ENCODE measurements around the gene ELP1.

ELP1 gene

GRCh38 chr9:108880738-108881316 is 53.1 kb downstream of the ELP1 start:
- peaks cover 0 to 3% of the 10 kb centered on the region in 2 donors for H3K4me1 ChIP-seq (ENCODE audit: control insufficient read depth in 1 of 2, insufficient read depth in 2 of 2, low read length in 2 of 2)
- H3K36me3 ChIP-seq (ENCODE audit: control insufficient read depth in 1 of 2, insufficient read depth in 2 of 2, low read length in 2 of 2), result peaks cover 30 to 68% of the 10 kb centered on the region in 2 donors
- no peak overlapping the region for H3K27ac ChIP-seq (ENCODE audit: low read length)

GRCh38 chr9:108877524-108877923 is 56.4 kb downstream of the ELP1 start:
- Histone ChIP-seq H3K4me3 (ENCODE audit: low read depth in 1 of 2, low read length in 2 of 2) (no peak overlapping the region), H3K36me3 (ENCODE audit: control insufficient read depth in 1 of 2, insufficient read depth in 2 of 2, low read length in 2 of 2) (peaks cover 55 to 95% of the 10 kb centered on the region in 2 donors), H3K27me3 (ENCODE audit: low read depth, low read length) (no peaks in the 10 kb centered on the region), H3K4me1 (ENCODE audit: control insufficient read depth in 1 of 2, insufficient read depth in 2 of 2, low read length in 2 of 2) (no peaks in the 10 kb centered on the region), H3K27ac (ENCODE audit: low read length) (no peak overlapping the region), H3K9me3 (ENCODE audit: control insufficient read depth in 1 of 2, low read length in 2 of 2) (no peaks in the 10 kb centered on the region)

More at GRCh38 chr9:108880738-108881316, 53.1 kb downstream of the ELP1 start:
- no peaks in the 10 kb centered on the region for H3K9me3 ChIP-seq (ENCODE audit: control insufficient read depth in 1 of 2, low read length in 2 of 2)
- no peaks in the 10 kb centered on the region for H3K27me3 ChIP-seq (ENCODE audit: low read depth, low read length)
- H3K4me3 ChIP-seq (ENCODE audit: low read depth in 1 of 2, low read length in 2 of 2), result no peak overlapping the region

- Histone ChIP-seq H3K27ac (ENCODE audit: low read length) (no peak overlapping the region), H3K36me3 (ENCODE audit: control insufficient read depth in 1 of 2, insufficient read depth in 2 of 2, low read length in 2 of 2) (peaks cover 49 to 94% of the 10 kb centered on the region in 2 donors), H3K27me3 (ENCODE audit: low read depth, low read length) (no peaks in the 10 kb centered on the region), H3K4me3 (ENCODE audit: low read depth in 1 of 2, low read length in 2 of 2) (no peak overlapping the region), H3K4me1 (ENCODE audit: control insufficient read depth in 1 of 2, insufficient read depth in 2 of 2, low read length in 2 of 2) (no peaks in the 10 kb centered on the region), H3K9me3 (ENCODE audit: control insufficient read depth in 1 of 2, low read length in 2 of 2) (no peaks in the 10 kb centered on the region)
Observed at GRCh38 chr9:108876425-108876824, 57.5 kb downstream of the ELP1 start.

- no peak overlapping the region for H3K4me3 ChIP-seq (ENCODE audit: low read depth in 1 of 2, low read length in 2 of 2)
- no peaks in the 10 kb centered on the region for H3K4me1 ChIP-seq (ENCODE audit: control insufficient read depth in 1 of 2, insufficient read depth in 2 of 2, low read length in 2 of 2)
- no peak overlapping the region for H3K27ac ChIP-seq (ENCODE audit: low read length)
- H3K27me3 ChIP-seq (ENCODE audit: low read depth, low read length), result no peaks in the 10 kb centered on the region
- peaks cover 43 to 87% of the 10 kb centered on the region in 2 donors for H3K36me3 ChIP-seq (ENCODE audit: control insufficient read depth in 1 of 2, insufficient read depth in 2 of 2, low read length in 2 of 2)
- no peaks in the 10 kb centered on the region for H3K9me3 ChIP-seq (ENCODE audit: control insufficient read depth in 1 of 2, low read length in 2 of 2)
Observed at GRCh38 chr9:108874058-108874788, 59.7 kb downstream of the ELP1 start.

GRCh38 chr9:108869092-108869725 is 64.7 kb downstream of the ELP1 start:
- H3K9me3 ChIP-seq (ENCODE audit: control insufficient read depth in 1 of 2, low read length in 2 of 2), result no peaks in the 10 kb centered on the region
- no peak overlapping the region for H3K4me3 ChIP-seq (ENCODE audit: low read depth in 1 of 2, low read length in 2 of 2)
- H3K36me3 ChIP-seq (ENCODE audit: control insufficient read depth in 1 of 2, insufficient read depth in 2 of 2, low read length in 2 of 2), result peaks cover 20 to 53% of the 10 kb centered on the region in 2 donors
- H3K27ac ChIP-seq (ENCODE audit: low read length), result no peak overlapping the region
- H3K27me3 ChIP-seq (ENCODE audit: low read depth, low read length), result no peaks in the 10 kb centered on the region
- no peaks in the 10 kb centered on the region for H3K4me1 ChIP-seq (ENCODE audit: control insufficient read depth in 1 of 2, insufficient read depth in 2 of 2, low read length in 2 of 2)

GRCh38 chr9:108867829-108868228 is 66.1 kb downstream of the ELP1 start:
- Histone ChIP-seq H3K4me1 (ENCODE audit: control insufficient read depth in 1 of 2, insufficient read depth in 2 of 2, low read length in 2 of 2) (no peaks in the 10 kb centered on the region), H3K4me3 (ENCODE audit: low read depth in 1 of 2, low read length in 2 of 2) (no peak overlapping the region), H3K9me3 (ENCODE audit: control insufficient read depth in 1 of 2, low read length in 2 of 2) (no peaks in the 10 kb centered on the region), H3K36me3 (ENCODE audit: control insufficient read depth in 1 of 2, insufficient read depth in 2 of 2, low read length in 2 of 2) (peaks cover 9 to 40% of the 10 kb centered on the region in 2 donors), H3K27me3 (ENCODE audit: low read depth, low read length) (no peaks in the 10 kb centered on the region), H3K27ac (ENCODE audit: low read length) (no peak overlapping the region)

GRCh38 chr9:108867116-108867515 is 66.8 kb downstream of the ELP1 start:
- H3K4me3 ChIP-seq (ENCODE audit: low read depth in 1 of 2, low read length in 2 of 2), result no peak overlapping the region
- no peaks in the 10 kb centered on the region for H3K27me3 ChIP-seq (ENCODE audit: low read depth, low read length)
- no peaks in the 10 kb centered on the region for H3K9me3 ChIP-seq (ENCODE audit: control insufficient read depth in 1 of 2, low read length in 2 of 2)
- H3K36me3 ChIP-seq (ENCODE audit: control insufficient read depth in 1 of 2, insufficient read depth in 2 of 2, low read length in 2 of 2), result peaks cover 9 to 34% of the 10 kb centered on the region in 2 donors
- H3K27ac ChIP-seq (ENCODE audit: low read length), result no peak overlapping the region
- no peaks in the 10 kb centered on the region for H3K4me1 ChIP-seq (ENCODE audit: control insufficient read depth in 1 of 2, insufficient read depth in 2 of 2, low read length in 2 of 2)

- Histone ChIP-seq H3K27me3 (ENCODE audit: low read depth, low read length) (no peaks in the 10 kb centered on the region), H3K27ac (ENCODE audit: low read length) (no peak overlapping the region), H3K4me1 (ENCODE audit: control insufficient read depth in 1 of 2, insufficient read depth in 2 of 2, low read length in 2 of 2) (no peaks in the 10 kb centered on the region), H3K9me3 (ENCODE audit: control insufficient read depth in 1 of 2, low read length in 2 of 2) (no peaks in the 10 kb centered on the region), H3K4me3 (ENCODE audit: low read depth in 1 of 2, low read length in 2 of 2) (no peak overlapping the region), H3K36me3 (ENCODE audit: control insufficient read depth in 1 of 2, insufficient read depth in 2 of 2, low read length in 2 of 2) (peaks cover 9 to 23% of the 10 kb centered on the region in 2 donors)
Observed at GRCh38 chr9:108866001-108866420, 67.9 kb downstream of the ELP1 start.

- H3K27ac ChIP-seq (ENCODE audit: low read length), result no peak overlapping the region
- no peaks in the 10 kb centered on the region for H3K27me3 ChIP-seq (ENCODE audit: low read depth, low read length)
- no peaks in the 10 kb centered on the region for H3K4me1 ChIP-seq (ENCODE audit: control insufficient read depth in 1 of 2, insufficient read depth in 2 of 2, low read length in 2 of 2)
- H3K4me3 ChIP-seq (ENCODE audit: low read depth in 1 of 2, low read length in 2 of 2), result no peak overlapping the region
- peaks cover 9 to 16% of the 10 kb centered on the region in 2 donors for H3K36me3 ChIP-seq (ENCODE audit: control insufficient read depth in 1 of 2, insufficient read depth in 2 of 2, low read length in 2 of 2)
- H3K9me3 ChIP-seq (ENCODE audit: control insufficient read depth in 1 of 2, low read length in 2 of 2), result no peaks in the 10 kb centered on the region
Observed at GRCh38 chr9:108865037-108865436, 68.9 kb downstream of the ELP1 start.

- H3K36me3 ChIP-seq (ENCODE audit: control insufficient read depth in 1 of 2, insufficient read depth in 2 of 2, low read length in 2 of 2), result peaks cover 9 to 16% of the 10 kb centered on the region in 2 donors
- no peaks in the 10 kb centered on the region for H3K4me1 ChIP-seq (ENCODE audit: control insufficient read depth in 1 of 2, insufficient read depth in 2 of 2, low read length in 2 of 2)
- H3K9me3 ChIP-seq (ENCODE audit: control insufficient read depth in 1 of 2, low read length in 2 of 2), result no peaks in the 10 kb centered on the region
- no peaks in the 10 kb centered on the region for H3K27me3 ChIP-seq (ENCODE audit: low read depth, low read length)
- H3K27ac ChIP-seq (ENCODE audit: low read length), result no peak overlapping the region
- H3K4me3 ChIP-seq (ENCODE audit: low read depth in 1 of 2, low read length in 2 of 2), result no peak overlapping the region
Observed at GRCh38 chr9:108864446-108864845, 69.5 kb downstream of the ELP1 start.

- no peaks in the 10 kb centered on the region for H3K9me3 ChIP-seq (ENCODE audit: control insufficient read depth in 1 of 2, low read length in 2 of 2)
- H3K4me1 ChIP-seq (ENCODE audit: control insufficient read depth in 1 of 2, insufficient read depth in 2 of 2, low read length in 2 of 2), result no peaks in the 10 kb centered on the region
- H3K27me3 ChIP-seq (ENCODE audit: low read depth, low read length), result no peaks in the 10 kb centered on the region
- no peak overlapping the region for H3K27ac ChIP-seq (ENCODE audit: low read length)
- no peak overlapping the region for H3K4me3 ChIP-seq (ENCODE audit: low read depth in 1 of 2, low read length in 2 of 2)
- peaks cover 4 to 12% of the 10 kb centered on the region in 2 donors for H3K36me3 ChIP-seq (ENCODE audit: control insufficient read depth in 1 of 2, insufficient read depth in 2 of 2, low read length in 2 of 2)
Observed at GRCh38 chr9:108863891-108864290, 70.0 kb downstream of the ELP1 start.
